ENCODE measurements around the gene LCE1D.

The LCE1D gene

GRCh38 chr1:152817309-152817708 is 20.8 kb downstream of the LCE1D start:
- DNase-seq, result no peak

- no peak for DNase-seq
These were observed 26.8 kb downstream of the LCE1D start for GRCh38 chr1:152823294-152823693.

- no peak for DNase-seq
These were observed 28.4 kb downstream of the LCE1D start for GRCh38 chr1:152824964-152825363.

- no peak for DNase-seq
These were observed 30.7 kb downstream of the LCE1D start, which contains the start of gene LCE1A for GRCh38 chr1:152827173-152827572. Gene LCE1A (plus strand): TSS chr1:152827473. CDS start chr1:152827473, 0 bp downstream.

- no peak for DNase-seq
These were observed 40.3 kb downstream of the LCE1D start for GRCh38 chr1:152836870-152837269.

GRCh38 chr1:152842556-152842955 is 46.0 kb downstream of the LCE1D start, which contains the start of gene LCE6A:
Gene LCE6A (plus strand): TSS chr1:152842856. CDS start chr1:152843521, 665 bp downstream.
- no peak for DNase-seq

All from SHP77 treated with DMSO at 0.1 percent for 48 hours (cell line).